Medulla oblongata (tissue), 1 donor: ENCODE measurements around the gene KLHL25.
"Not testable (repeated sequence)": the region's sequence is repeated elsewhere in the genome, so short reads cannot be mapped to it uniquely, and the experiment has no call there.

Source experiments
- DNase-seq: peaks from one replicate; pipeline ENCODE4 v3.0.0-alpha.2; 2015; ENCODE audit errors: extremely low spot score

The KLHL25 gene

GRCh38 chr15:85794598-85795336, at the start of gene KLHL25:
KLHL25 (minus strand) TSS chr15:85794925; CDS start chr15:85769810, 25,115 bp downstream.
- DNase-seq = peak; percentile 98

GRCh38 chr15:85840802-85841152, 46.1 kb upstream of the KLHL25 start:
- DNase-seq = no peak

- peak; percentile 83 for DNase-seq
Measured at GRCh38 chr15:85840079-85840801, 45.5 kb upstream of the KLHL25 start.

GRCh38 chr15:85839643-85840042, 44.9 kb upstream of the KLHL25 start:
- no peak for DNase-seq

GRCh38 chr15:85838655-85839054, 43.9 kb upstream of the KLHL25 start:
- no peak for DNase-seq

- no peak for DNase-seq
Measured at GRCh38 chr15:85837881-85838280, 43.2 kb upstream of the KLHL25 start.

- no peak for DNase-seq
Measured at GRCh38 chr15:85837011-85837433, 42.3 kb upstream of the KLHL25 start.

GRCh38 chr15:85834651-85835050, 39.9 kb upstream of the KLHL25 start:
- no peak for DNase-seq

GRCh38 chr15:85832394-85832793, 37.7 kb upstream of the KLHL25 start:
- DNase-seq = no peak

- peak; percentile 81 for DNase-seq
Measured at GRCh38 chr15:85831415-85832113, 36.8 kb upstream of the KLHL25 start.

- DNase-seq = not testable (repeated sequence)
Measured at GRCh38 chr15:85829754-85830153, 35.0 kb upstream of the KLHL25 start.

GRCh38 chr15:85828874-85829273, 34.1 kb upstream of the KLHL25 start:
- DNase-seq = no peak

GRCh38 chr15:85828126-85828525, 33.4 kb upstream of the KLHL25 start:
- DNase-seq = no peak

GRCh38 chr15:85826756-85827515, 32.2 kb upstream of the KLHL25 start:
- DNase-seq = no peak

GRCh38 chr15:85825719-85826118, 31.0 kb upstream of the KLHL25 start:
- peak; percentile 7 for DNase-seq

GRCh38 chr15:85825118-85825517, 30.4 kb upstream of the KLHL25 start:
- no peak for DNase-seq

GRCh38 chr15:85821545-85821944, 26.8 kb upstream of the KLHL25 start:
- DNase-seq = no peak

- DNase-seq = no peak
Measured at GRCh38 chr15:85819938-85820337, 25.2 kb upstream of the KLHL25 start.

- no peak for DNase-seq
Measured at GRCh38 chr15:85813234-85813633, 18.5 kb upstream of the KLHL25 start.

GRCh38 chr15:85810075-85810474, 15.3 kb upstream of the KLHL25 start:
- no peak for DNase-seq

GRCh38 chr15:85805420-85805819, 10.7 kb upstream of the KLHL25 start:
- DNase-seq = no peak
